ENCODE data around the gene CARHSP1. TPM values are rescaled to one million over a fixed set of nuclear protein-coding genes. Genes with fewer than 3 reads are reported as not detected.

CARHSP1 gene
- total and polyA plus RNA-seq, 9 donors: 53.2 to 102 (median 81.7) TPM

DNA sequence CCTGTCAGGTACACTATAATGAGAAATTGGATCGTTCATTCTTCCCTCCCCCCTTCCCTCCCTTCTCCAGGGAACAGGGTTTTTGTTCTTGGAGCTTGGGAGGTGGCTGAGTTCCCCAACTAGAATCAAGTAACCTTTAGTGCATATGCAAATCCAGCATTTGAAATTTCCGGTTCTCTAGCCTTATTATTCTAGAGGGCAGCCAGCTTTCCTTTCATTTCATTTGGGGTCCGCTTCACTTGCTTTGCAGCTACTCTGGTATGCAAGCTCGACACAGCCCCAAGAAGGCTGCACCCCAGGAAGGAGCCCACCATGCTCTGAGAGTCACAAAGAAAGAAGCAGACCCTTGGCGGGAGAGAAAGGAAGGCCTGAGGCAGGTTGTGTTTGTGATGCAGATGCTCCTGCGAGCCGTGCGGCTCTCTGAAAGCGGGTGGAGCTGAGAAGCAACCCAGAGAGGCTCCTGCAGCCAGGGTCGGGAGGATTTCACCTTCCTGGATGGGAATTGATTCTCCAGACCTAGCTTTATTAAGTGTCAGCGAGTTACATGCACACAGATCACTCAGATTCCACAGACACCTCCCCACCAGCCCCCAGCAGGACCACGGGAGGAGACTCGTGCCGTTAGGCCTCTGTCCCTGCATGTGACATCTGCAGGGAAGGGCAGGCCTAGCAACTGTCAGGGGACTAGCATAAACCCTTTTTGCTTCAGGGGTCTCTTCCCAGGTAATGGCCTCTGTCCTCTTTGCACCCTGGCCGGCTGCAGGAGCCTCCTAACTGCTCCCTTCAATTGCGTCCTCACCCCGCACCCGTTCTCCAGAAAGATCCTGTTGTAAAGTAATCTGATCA lies 36.7 kb downstream of the CARHSP1 start:
- H3K27ac ChIP-seq: no peak overlapping the region
- H3K27me3 ChIP-seq: no peaks in the 10 kb centered on the region
- no peaks in the 10 kb centered on the region for H3K4me1 ChIP-seq (ENCODE audit: insufficient read depth)
- H3K36me3 ChIP-seq: no peaks in the 10 kb centered on the region
- DNase-seq: no peak
- intact Hi-C loops (cut with DNase I): no loop called here
- 79 to 84% (median 81%) methylated on average over 18 of the region's 18 CpGs for WGBS, 3 donors
- TF ChIP-seq, protein P1, sequence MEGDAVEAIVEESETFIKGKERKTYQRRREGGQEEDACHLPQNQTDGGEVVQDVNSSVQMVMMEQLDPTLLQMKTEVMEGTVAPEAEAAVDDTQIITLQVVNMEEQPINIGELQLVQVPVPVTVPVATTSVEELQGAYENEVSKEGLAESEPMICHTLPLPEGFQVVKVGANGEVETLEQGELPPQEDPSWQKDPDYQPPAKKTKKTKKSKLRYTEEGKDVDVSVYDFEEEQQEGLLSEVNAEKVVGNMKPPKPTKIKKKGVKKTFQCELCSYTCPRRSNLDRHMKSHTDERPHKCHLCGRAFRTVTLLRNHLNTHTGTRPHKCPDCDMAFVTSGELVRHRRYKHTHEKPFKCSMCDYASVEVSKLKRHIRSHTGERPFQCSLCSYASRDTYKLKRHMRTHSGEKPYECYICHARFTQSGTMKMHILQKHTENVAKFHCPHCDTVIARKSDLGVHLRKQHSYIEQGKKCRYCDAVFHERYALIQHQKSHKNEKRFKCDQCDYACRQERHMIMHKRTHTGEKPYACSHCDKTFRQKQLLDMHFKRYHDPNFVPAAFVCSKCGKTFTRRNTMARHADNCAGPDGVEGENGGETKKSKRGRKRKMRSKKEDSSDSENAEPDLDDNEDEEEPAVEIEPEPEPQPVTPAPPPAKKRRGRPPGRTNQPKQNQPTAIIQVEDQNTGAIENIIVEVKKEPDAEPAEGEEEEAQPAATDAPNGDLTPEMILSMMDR (IDR thresholded peaks at IDR 0.05): no peak
- no peak for TF ChIP-seq POLR2A (IDR thresholded peaks at IDR 0.05)
- no peak for TF ChIP-seq EP300 (IDR thresholded peaks at IDR 0.05)
- H3K9me3 ChIP-seq: no peaks in the 10 kb centered on the region
- H3K4me3 ChIP-seq: no peak overlapping the region

DNA sequence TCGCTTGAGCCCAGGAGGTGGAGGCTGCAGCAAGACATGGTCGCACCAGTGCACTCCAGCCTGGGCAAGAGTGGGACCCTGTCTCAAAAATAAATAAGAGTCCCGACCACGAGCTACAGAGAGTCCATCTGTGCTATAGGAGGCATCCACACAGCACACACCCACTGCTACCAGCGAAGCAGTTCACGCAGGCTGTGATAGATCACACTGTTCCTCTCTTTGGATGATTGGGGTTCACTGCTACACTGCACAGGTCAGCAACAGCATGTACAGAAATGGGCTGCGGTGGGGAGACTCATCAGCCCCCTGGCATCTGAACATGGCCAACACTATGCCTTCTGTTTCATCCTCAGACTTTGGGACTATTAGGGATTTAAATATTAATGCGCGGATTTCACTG lies 37.4 kb downstream of the CARHSP1 start:
- no peak for DNase-seq
- TF ChIP-seq EP300 (IDR thresholded peaks at IDR 0.05): no peak
- TF ChIP-seq, protein P1 (IDR thresholded peaks at IDR 0.05): no peak
- TF ChIP-seq POLR2A (IDR thresholded peaks at IDR 0.05): no peak
- Histone ChIP-seq H3K4me1 (ENCODE audit: insufficient read depth) (no peaks in the 10 kb centered on the region), H3K4me3 (no peak overlapping the region), H3K27ac (no peak overlapping the region), H3K27me3 (no peaks in the 10 kb centered on the region), H3K9me3 (no peaks in the 10 kb centered on the region), H3K36me3 (no peaks in the 10 kb centered on the region)
- WGBS, 3 donors: 84 to 92% (median 88%) methylated on average over 9 of the region's 9 CpGs
- intact Hi-C loops (cut with DNase I): no loop called here

GRCh38 chr16:8828541-8829165 lies 40.2 kb downstream of the CARHSP1 start:
- Histone ChIP-seq H3K9me3 (no peaks in the 10 kb centered on the region), H3K4me1 (ENCODE audit: insufficient read depth) (no peaks in the 10 kb centered on the region), H3K27me3 (no peaks in the 10 kb centered on the region), H3K4me3 (no peak overlapping the region), H3K36me3 (no peaks in the 10 kb centered on the region), H3K27ac (no peak overlapping the region)
- TF ChIP-seq, protein P1 (IDR thresholded peaks at IDR 0.05): no peak
- no peak for TF ChIP-seq POLR2A (IDR thresholded peaks at IDR 0.05)
- no peak for TF ChIP-seq EP300 (IDR thresholded peaks at IDR 0.05)
- intact Hi-C loops (cut with DNase I): loop anchor here in 1 of 4 donors (5.0 kb wide), 1 partner anchor 1386 kb away; no protein-coding TSS in a partner anchor
- DNase-seq: no peak
- WGBS, 3 donors: 93 to 95% (median 95%) methylated on average over 8 of the region's 8 CpGs

GRCh38 chr16:8826278-8826879 lies 42.4 kb downstream of the CARHSP1 start:
- TF ChIP-seq EP300 (IDR thresholded peaks at IDR 0.05) (no peak), POLR2A (IDR thresholded peaks at IDR 0.05) (no peak)
- TF ChIP-seq, protein P1 (IDR thresholded peaks at IDR 0.05): no peak
- Histone ChIP-seq H3K27ac (no peak overlapping the region), H3K4me1 (ENCODE audit: insufficient read depth) (no peaks in the 10 kb centered on the region), H3K9me3 (no peaks in the 10 kb centered on the region), H3K27me3 (no peaks in the 10 kb centered on the region), H3K4me3 (no peak overlapping the region), H3K36me3 (no peaks in the 10 kb centered on the region)
- DNase-seq: no peak
- WGBS, 3 donors: 69 to 75% (median 70%) methylated on average over 3 of the region's 3 CpGs
- intact Hi-C loops (cut with DNase I): loop anchor here in 1 of 4 donors (5.0 kb wide), 1 partner anchor 1384 kb away; no protein-coding TSS in a partner anchor
